Fibroblast of lung (primary cell): ENCODE measurements around the gene MPP3. TPM values are rescaled to one million over a fixed set of nuclear protein-coding genes. Genes with fewer than 3 reads are reported as not detected.

Experiments used
- DNase-seq, 2 donors: peaks; one replicate each; pipeline versions ENCODE4 v3.0.0 to v3.0.0-alpha.2; 2010; ENCODE audit warnings: low read depth in 2 of 2
- H2AFZ ChIP-seq: 2 replicates; pipeline ENCODE4 v1.5.1; 2012; ENCODE audit warnings: low read length, control low read depth, inconsistent platforms
- H3K27ac ChIP-seq: 2 replicates; pipeline ENCODE4 v1.5.1; 2011; ENCODE audit warnings: low read length, control low read depth; ENCODE audit not compliant: insufficient read depth
- H3K27me3 ChIP-seq: 2 replicates; pipeline ENCODE4 v1.5.1; 2011; ENCODE audit warnings: mild to moderate bottlenecking, low read length; ENCODE audit not compliant: control insufficient read depth, insufficient read depth
- H3K36me3 ChIP-seq: 2 replicates; pipeline ENCODE4 v1.5.1; 2011; ENCODE audit warnings: low read length; ENCODE audit not compliant: control insufficient read depth, insufficient read depth
- H3K4me1 ChIP-seq: 2 replicates; pipeline ENCODE4 v1.5.1; 2011; ENCODE audit warnings: low read length; ENCODE audit not compliant: control insufficient read depth, insufficient read depth; ENCODE audit errors: extremely low read depth
- H3K4me2 ChIP-seq: 2 replicates; pipeline ENCODE4 v1.5.1; 2011; ENCODE audit warnings: low read length, control low read depth; ENCODE audit not compliant: insufficient read depth; ENCODE audit errors: extremely low read depth
- H3K4me3 ChIP-seq, 4 experiments: fragments of 200-600 bp in 1 of 4; sonication (generic) in 1 of 4; replicated peaks in 1 of 4; 2 replicates each; pipeline ENCODE4 v1.5.1; 2011 to 2016; ENCODE audit warnings: low read length in 4 of 4, low read depth in 3 of 4, mild to moderate bottlenecking in 3 of 4, control low read depth in 2 of 4, inconsistent platforms in 1 of 4, mixed read lengths in 1 of 4; ENCODE audit not compliant: insufficient read depth in 1 of 4; ENCODE audit errors: control extremely low read depth in 1 of 4
- H3K79me2 ChIP-seq: 2 replicates; pipeline ENCODE4 v1.5.1; 2012; ENCODE audit warnings: mild to moderate bottlenecking, low read length, inconsistent platforms; ENCODE audit not compliant: control insufficient read depth, insufficient read depth
- H3K9ac ChIP-seq: 2 replicates; pipeline ENCODE4 v1.5.1; 2011; ENCODE audit warnings: mild to moderate bottlenecking, low read length, control low read depth; ENCODE audit not compliant: insufficient read depth
- H3K9me3 ChIP-seq: 2 replicates; pipeline ENCODE4 v1.5.1; 2012; ENCODE audit warnings: low read depth, low read length; ENCODE audit not compliant: control insufficient read depth, insufficient read depth
- H4K20me1 ChIP-seq: 2 replicates; pipeline ENCODE4 v1.5.1; 2011; ENCODE audit warnings: low read length; ENCODE audit not compliant: control insufficient read depth, insufficient read depth; ENCODE audit errors: extremely low read depth
- EZH2 ChIP-seq: IDR thresholded peaks from 2 replicates; pipeline ENCODE4 v1.5.1; 2012; ENCODE audit warnings: low read length, control low read depth, mild to moderate bottlenecking; ENCODE audit errors: missing control alignments
- polyA plus RNA-seq, 2 donors: library from polyadenylated mRNA; depleted of rRNA in 1 of 2; stranded (reverse) in 1 of 2; unstranded in 1 of 2; fragments of >200 nt; gene quantifications; 2 replicates each; pipeline ENCODE4 v1.2.1, GENCODE V29; 2011 to 2012; ENCODE audit warnings: missing spikeins in 1 of 2
- total RNA-seq: library from RNA; depleted of rRNA; stranded (reverse); fragments of >200 nt; gene quantifications from 2 replicates; pipeline ENCODE4 v1.2.1, GENCODE V29; 2014
- TF ChIP-seq, protein P1 (sequence below), 2 donors: IDR thresholded peaks in 1 of 2; conservative IDR thresholded peaks in 1 of 2; 1 replicate in 1 of 2; 2 replicates in 1 of 2; pipeline ENCODE4 v1.5.1; 2011 to 2012; ENCODE audit warnings: low read length in 2 of 2, control low read depth in 1 of 2, inconsistent platforms in 1 of 2, low read depth in 1 of 2, mild to moderate bottlenecking in 1 of 2

MPP3 gene
- total and polyA plus RNA-seq, 2 donors (not counting 1 experiment from before 2014, with no cell fraction given): 4.6 to 6.9 TPM

DNA sequence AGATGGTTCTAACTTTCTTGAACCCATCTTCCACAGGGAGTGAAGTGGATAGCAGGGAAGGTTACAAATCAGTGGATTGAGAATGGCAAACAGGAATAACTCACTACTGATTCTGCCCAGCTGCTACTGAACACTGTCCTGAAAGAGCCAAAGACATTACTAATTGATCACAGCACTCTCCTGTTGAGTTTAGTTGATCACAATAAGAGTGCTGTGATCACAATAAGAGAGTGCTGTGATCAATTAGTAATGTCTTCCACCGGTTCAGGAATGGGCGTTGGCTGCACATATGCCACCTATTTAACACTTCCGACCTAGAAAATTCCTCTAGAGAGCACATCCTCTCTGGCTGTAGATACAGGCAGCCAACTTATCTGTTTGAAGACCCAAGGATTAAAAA lies 41.4 kb downstream of the MPP3 start:
- H3K9ac ChIP-seq: no peak overlapping the region
- no peaks in the 10 kb centered on the region for H4K20me1 ChIP-seq
- H3K27ac ChIP-seq: no peak overlapping the region
- no peaks in the 10 kb centered on the region for H3K36me3 ChIP-seq
- TF ChIP-seq EZH2: no peak
- TF ChIP-seq, protein P1, sequence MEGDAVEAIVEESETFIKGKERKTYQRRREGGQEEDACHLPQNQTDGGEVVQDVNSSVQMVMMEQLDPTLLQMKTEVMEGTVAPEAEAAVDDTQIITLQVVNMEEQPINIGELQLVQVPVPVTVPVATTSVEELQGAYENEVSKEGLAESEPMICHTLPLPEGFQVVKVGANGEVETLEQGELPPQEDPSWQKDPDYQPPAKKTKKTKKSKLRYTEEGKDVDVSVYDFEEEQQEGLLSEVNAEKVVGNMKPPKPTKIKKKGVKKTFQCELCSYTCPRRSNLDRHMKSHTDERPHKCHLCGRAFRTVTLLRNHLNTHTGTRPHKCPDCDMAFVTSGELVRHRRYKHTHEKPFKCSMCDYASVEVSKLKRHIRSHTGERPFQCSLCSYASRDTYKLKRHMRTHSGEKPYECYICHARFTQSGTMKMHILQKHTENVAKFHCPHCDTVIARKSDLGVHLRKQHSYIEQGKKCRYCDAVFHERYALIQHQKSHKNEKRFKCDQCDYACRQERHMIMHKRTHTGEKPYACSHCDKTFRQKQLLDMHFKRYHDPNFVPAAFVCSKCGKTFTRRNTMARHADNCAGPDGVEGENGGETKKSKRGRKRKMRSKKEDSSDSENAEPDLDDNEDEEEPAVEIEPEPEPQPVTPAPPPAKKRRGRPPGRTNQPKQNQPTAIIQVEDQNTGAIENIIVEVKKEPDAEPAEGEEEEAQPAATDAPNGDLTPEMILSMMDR (conservative IDR thresholded peaks at IDR 0.05 in 1 of 2, IDR thresholded peaks at IDR 0.05 in 1 of 2; ENCODE audit: low read depth in 1 of 2, low read length in 2 of 2): no peak
- H3K27me3 ChIP-seq: no peaks in the 10 kb centered on the region
- H3K4me3 ChIP-seq: no peak overlapping the region
- no peaks in the 10 kb centered on the region for H3K9me3 ChIP-seq
- peak; percentile 61 to 69 for DNase-seq
- no peak overlapping the region for H3K4me2 ChIP-seq
- no peaks in the 10 kb centered on the region for H3K4me1 ChIP-seq
- no peak overlapping the region for H2AFZ ChIP-seq
- no peaks in the 10 kb centered on the region for H3K79me2 ChIP-seq

GRCh38 chr17:43790311-43790940 lies 42.5 kb downstream of the MPP3 start:
- no peak for DNase-seq
- Histone ChIP-seq H3K79me2 (no peaks in the 10 kb centered on the region), H3K27ac (no peak overlapping the region), H3K36me3 (no peaks in the 10 kb centered on the region), H3K9me3 (no peaks in the 10 kb centered on the region), H4K20me1 (no peaks in the 10 kb centered on the region), H3K9ac (no peak overlapping the region), H3K4me3 (no peak overlapping the region), H2AFZ (no peak overlapping the region), H3K4me2 (no peak overlapping the region), H3K4me1 (no peaks in the 10 kb centered on the region), H3K27me3 (no peaks in the 10 kb centered on the region)
- TF ChIP-seq EZH2: no peak
- TF ChIP-seq, protein P1 (conservative IDR thresholded peaks at IDR 0.05 in 1 of 2, IDR thresholded peaks at IDR 0.05 in 1 of 2; ENCODE audit: low read depth in 1 of 2, low read length in 2 of 2): peak; percentile 14 to 20

DNA sequence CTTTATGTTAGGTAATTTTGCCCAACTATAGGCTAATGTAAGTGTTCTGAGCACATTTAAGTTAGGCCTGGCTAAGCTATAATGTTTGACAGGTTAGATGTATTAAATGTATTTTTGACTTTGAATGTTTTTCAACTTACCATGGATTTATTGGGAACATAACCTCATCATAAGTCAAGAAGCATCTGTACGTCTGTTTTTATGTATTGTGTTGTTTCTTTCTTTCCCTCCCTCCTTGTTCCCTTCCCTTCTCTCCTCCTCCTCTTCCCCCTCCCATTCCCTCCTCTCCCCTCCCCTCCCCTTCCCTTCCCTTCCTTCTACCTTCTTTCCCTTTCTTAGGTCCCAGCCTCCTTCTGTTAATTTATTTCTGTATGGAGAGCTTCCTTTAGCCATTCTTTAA lies 43.5 kb downstream of the MPP3 start:
- H3K27me3 ChIP-seq: no peaks in the 10 kb centered on the region
- H3K79me2 ChIP-seq: no peaks in the 10 kb centered on the region

More for the DNA sequence above, 43.5 kb downstream of the MPP3 start:
- no peak overlapping the region for H3K9ac ChIP-seq
- H3K27ac ChIP-seq: no peak overlapping the region
- no peaks in the 10 kb centered on the region for H3K36me3 ChIP-seq
- no peaks in the 10 kb centered on the region for H4K20me1 ChIP-seq
- no peaks in the 10 kb centered on the region for H3K9me3 ChIP-seq
- no peak overlapping the region for H2AFZ ChIP-seq
- H3K4me3 ChIP-seq: no peak overlapping the region
- no peak overlapping the region for H3K4me2 ChIP-seq
- no peak for DNase-seq
- peaks cover under 1% of the 10 kb centered on the region for H3K4me1 ChIP-seq
- TF ChIP-seq, protein P1 (conservative IDR thresholded peaks at IDR 0.05 in 1 of 2, IDR thresholded peaks at IDR 0.05 in 1 of 2; ENCODE audit: low read depth in 1 of 2, low read length in 2 of 2): no peak
- TF ChIP-seq EZH2: no peak
